Large intestine (tissue), 3 donors: ENCODE results near the gene HSH2D. TPM values are rescaled to one million over a fixed set of nuclear protein-coding genes. Genes with fewer than 3 reads are reported as not detected.

Experiments used
- DNase-seq, 2 donors: peaks; one replicate each; pipeline versions ENCODE4 v3.0.0 to v3.0.0-alpha.2; 2013
- H3K27ac ChIP-seq: one replicate; pipeline ENCODE4 v1.5.1; 2013; ENCODE audit warnings: low read length
- H3K27me3 ChIP-seq: 2 replicates; pipeline ENCODE4 v1.6.1; 2013; ENCODE audit warnings: low read length; ENCODE audit not compliant: control insufficient read depth, insufficient read depth
- H3K36me3 ChIP-seq: 2 replicates; pipeline ENCODE4 v1.6.1; 2013; ENCODE audit warnings: low read length; ENCODE audit not compliant: control insufficient read depth, insufficient read depth
- H3K4me1 ChIP-seq: one replicate; pipeline ENCODE4 v1.6.1; 2013; ENCODE audit warnings: low read length; ENCODE audit not compliant: control insufficient read depth, insufficient read depth
- H3K4me3 ChIP-seq: one replicate; pipeline ENCODE4 v1.5.1; 2013; ENCODE audit warnings: low read length
- H3K9me3 ChIP-seq: one replicate; pipeline ENCODE4 v1.6.1; 2013; ENCODE audit warnings: mild to moderate bottlenecking, low read depth, low read length, moderate library complexity; ENCODE audit not compliant: control insufficient read depth
- WGBS: methylation state at CpG from one replicate; pipeline ENCODE4 v1.1.5; 2013; ENCODE audit warnings: low lambda C conversion rate; ENCODE audit not compliant: insufficient coverage; 5-methylcytosine and 5-hydroxymethylcytosine counted together
- polyA plus RNA-seq: library from polyadenylated mRNA; unstranded; fragments of 120-200 nt; gene quantifications from one replicate; pipeline ENCODE4 v1.2.1, GENCODE V29; 2013

HSH2D gene
- polyA plus RNA-seq, 1 donor = 15.4 TPM

DNA sequence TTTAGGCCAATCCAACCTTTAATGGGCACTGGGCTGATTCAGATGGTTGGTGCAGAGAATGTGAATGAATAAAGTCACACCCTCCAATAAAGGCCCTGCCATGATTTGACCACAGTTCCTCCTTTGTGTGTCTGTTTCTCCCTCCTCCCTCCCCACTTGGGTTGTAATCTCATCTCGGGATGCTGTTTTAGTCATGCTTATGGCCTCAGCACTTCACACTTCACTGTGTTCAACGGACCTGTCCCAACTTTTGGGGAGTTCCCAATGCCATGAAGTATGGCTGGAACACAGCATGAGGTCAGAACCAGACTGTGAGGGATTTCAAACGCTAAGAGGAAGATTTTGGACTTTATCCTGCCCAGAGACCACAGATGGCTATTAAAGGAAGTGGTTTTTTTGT, 37.4 kb upstream of the HSH2D start:
- WGBS = 33% methylated on average over 1 of the region's 3 CpGs
- Histone ChIP-seq H3K9me3 (no peaks in the 10 kb centered on the region), H3K27me3 (no peaks in the 10 kb centered on the region), H3K4me3 (no peak overlapping the region), H3K27ac (no peak overlapping the region), H3K4me1 (peaks cover 5% of the 10 kb centered on the region), H3K36me3 (peaks cover 25% of the 10 kb centered on the region)
- no peak for DNase-seq

- peak; percentile 99 to 100 for DNase-seq
- peak within 1 kb of the TSS; percentile 86 for H3K27ac ChIP-seq
- H3K36me3 ChIP-seq = peaks cover 9% of the 10 kb centered on the region
- no CpG with 5 or more reads among the region's 81 CpGs for WGBS
- H3K9me3 ChIP-seq = no peaks in the 10 kb centered on the region
- H3K27me3 ChIP-seq = no peaks in the 10 kb centered on the region
- H3K4me1 ChIP-seq = peaks cover 43% of the 10 kb centered on the region
- peak within 1 kb of the TSS; percentile 96 for H3K4me3 ChIP-seq
These were observed 32.2 kb upstream of the HSH2D start, which contains the start of gene RAB8A for GRCh38 chr19:16111160-16111908. Gene RAB8A, plus strand, starts transcription at chr19:16111889. Its CDS starts 13 bp downstream, at chr19:16111902.

DNA sequence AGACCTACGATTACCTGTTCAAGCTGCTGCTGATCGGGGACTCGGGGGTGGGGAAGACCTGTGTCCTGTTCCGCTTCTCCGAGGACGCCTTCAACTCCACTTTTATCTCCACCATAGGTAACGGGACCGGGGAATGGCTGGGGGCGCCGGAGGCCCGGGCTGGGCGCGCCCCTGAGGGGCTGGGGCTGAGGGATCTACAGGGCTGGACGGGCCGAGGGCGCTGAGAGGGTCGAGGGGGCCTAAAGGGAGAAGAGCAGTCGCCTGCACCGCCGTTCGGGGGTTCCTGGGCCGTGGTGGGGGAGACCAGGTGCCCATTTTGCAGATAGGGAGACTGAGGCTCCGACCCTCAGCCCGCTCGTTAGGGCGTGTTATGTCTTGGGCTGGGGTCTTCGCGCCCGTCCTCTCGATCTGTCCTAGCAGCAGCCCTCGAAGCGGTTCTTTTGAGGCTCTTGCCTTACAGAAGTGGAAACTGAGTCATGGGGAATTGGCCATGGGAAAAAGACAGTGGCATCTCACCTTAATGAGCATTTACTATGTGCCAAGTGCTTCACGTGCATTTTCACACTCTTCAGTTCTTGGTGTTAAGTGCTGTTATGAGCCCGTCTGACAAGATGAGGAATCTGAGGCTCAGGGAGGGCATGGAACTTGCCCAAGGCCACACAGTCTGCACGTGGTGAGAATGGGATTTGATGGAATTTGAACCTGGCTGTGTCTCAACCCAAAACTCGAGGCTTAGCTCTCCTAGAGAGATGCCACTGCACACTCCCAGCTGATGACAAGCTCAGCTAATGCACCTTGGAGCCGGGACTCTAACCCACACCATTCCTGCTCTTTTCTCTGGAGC, 31.4 kb upstream of the HSH2D start:
- no peaks in the 10 kb centered on the region for H3K9me3 ChIP-seq
- peaks cover 9% of the 10 kb centered on the region for H3K36me3 ChIP-seq
- DNase-seq = peak in 1 of 2 donors; percentile 62
- no CpG with 5 or more reads among the region's 37 CpGs for WGBS
- H3K4me1 ChIP-seq = peaks cover 49% of the 10 kb centered on the region
- peak overlapping the region; percentile 96 for H3K4me3 ChIP-seq
- no peaks in the 10 kb centered on the region for H3K27me3 ChIP-seq
- peak overlapping the region; percentile 86 for H3K27ac ChIP-seq

- Histone ChIP-seq H3K36me3 (peaks cover 14% of the 10 kb centered on the region), H3K27ac (peak overlapping the region; percentile 86), H3K4me1 (peaks cover 55% of the 10 kb centered on the region), H3K4me3 (peak overlapping the region; percentile 96), H3K9me3 (no peaks in the 10 kb centered on the region), H3K27me3 (no peaks in the 10 kb centered on the region)
- no peak for DNase-seq
- 100% methylated on average over 1 of the region's 2 CpGs for WGBS
These were observed 30.7 kb upstream of the HSH2D start for GRCh38 chr19:16112778-16113177.

- peak overlapping the region; percentile 14 for H3K27ac ChIP-seq
- no peak for DNase-seq
- H3K4me1 ChIP-seq = peaks cover 59% of the 10 kb centered on the region
- WGBS = no CpG with 5 or more reads among the region's 3 CpGs
- no peak overlapping the region for H3K4me3 ChIP-seq
- no peaks in the 10 kb centered on the region for H3K27me3 ChIP-seq
- peaks cover 23% of the 10 kb centered on the region for H3K36me3 ChIP-seq
- H3K9me3 ChIP-seq = no peaks in the 10 kb centered on the region
These were observed 29.8 kb upstream of the HSH2D start for GRCh38 chr19:16113727-16114126.

GRCh38 chr19:16115301-16116039, 28.0 kb upstream of the HSH2D start:
- peaks cover 73% of the 10 kb centered on the region for H3K4me1 ChIP-seq

DNA sequence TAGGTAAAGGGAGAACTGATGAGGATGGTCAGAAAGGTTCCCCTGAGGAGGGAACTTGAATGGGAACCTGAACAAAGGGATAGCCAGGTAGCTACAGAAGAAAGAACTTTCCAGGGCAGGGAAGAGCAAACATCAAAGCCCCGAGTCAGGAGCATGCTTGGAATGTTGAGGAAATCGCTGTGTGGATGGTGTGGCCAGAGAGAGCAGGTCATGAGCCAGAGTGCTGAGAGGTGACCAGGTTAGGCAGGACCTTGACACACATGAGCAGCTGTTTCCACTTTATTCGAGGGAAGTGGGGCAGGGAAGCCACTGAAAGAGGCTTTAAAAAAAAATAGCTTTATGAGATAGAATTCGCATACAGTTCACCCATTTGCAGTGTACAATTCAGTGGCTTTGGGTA, 27.4 kb upstream of the HSH2D start:
- H3K4me3 ChIP-seq = no peak overlapping the region
- WGBS = no CpG with 5 or more reads among the region's 4 CpGs
- peak overlapping the region; percentile 93 for H3K27ac ChIP-seq
- H3K27me3 ChIP-seq = no peaks in the 10 kb centered on the region
- H3K9me3 ChIP-seq = no peaks in the 10 kb centered on the region
- peaks cover 71% of the 10 kb centered on the region for H3K4me1 ChIP-seq
- H3K36me3 ChIP-seq = peaks cover 36% of the 10 kb centered on the region
- DNase-seq = no peak

More at GRCh38 chr19:16115301-16116039, 28.0 kb upstream of the HSH2D start:
- no peaks in the 10 kb centered on the region for H3K27me3 ChIP-seq
- H3K36me3 ChIP-seq = peaks cover 32% of the 10 kb centered on the region
- WGBS = no CpG with 5 or more reads among the region's 9 CpGs
- no peaks in the 10 kb centered on the region for H3K9me3 ChIP-seq
- H3K27ac ChIP-seq = peak overlapping the region; percentile 93
- H3K4me3 ChIP-seq = no peak overlapping the region
- peak; percentile 83 to 89 for DNase-seq

DNA sequence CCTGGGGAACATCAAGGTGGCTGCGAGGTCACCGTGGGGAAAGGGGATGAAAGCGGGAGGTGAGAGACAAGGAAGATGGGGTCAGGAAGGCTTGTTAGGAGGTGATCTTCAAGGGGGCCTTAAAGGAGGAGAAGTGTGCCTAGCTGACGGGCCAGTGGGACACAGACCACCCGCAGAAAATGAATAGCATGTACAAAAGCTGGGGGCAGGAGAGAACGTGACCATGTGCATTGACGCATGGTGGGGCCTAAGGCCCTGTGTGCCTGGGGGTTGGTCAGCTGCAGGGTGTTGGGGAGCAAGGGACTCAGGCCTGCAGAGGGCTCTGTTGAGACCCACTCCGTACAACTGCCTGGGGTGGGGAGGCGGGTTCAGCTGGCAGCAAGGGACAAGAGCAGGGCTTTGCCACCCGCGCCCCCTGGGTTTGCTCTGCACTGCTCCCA, 25.9 kb upstream of the HSH2D start:
- H3K4me3 ChIP-seq = no peak overlapping the region
- WGBS = no CpG with 5 or more reads among the region's 11 CpGs
- H3K9me3 ChIP-seq = no peaks in the 10 kb centered on the region
- H3K27me3 ChIP-seq = no peaks in the 10 kb centered on the region
- peak overlapping the region; percentile 23 for H3K27ac ChIP-seq
- peaks cover 51% of the 10 kb centered on the region for H3K36me3 ChIP-seq
- peaks cover 64% of the 10 kb centered on the region for H3K4me1 ChIP-seq
- DNase-seq = no peak

DNA sequence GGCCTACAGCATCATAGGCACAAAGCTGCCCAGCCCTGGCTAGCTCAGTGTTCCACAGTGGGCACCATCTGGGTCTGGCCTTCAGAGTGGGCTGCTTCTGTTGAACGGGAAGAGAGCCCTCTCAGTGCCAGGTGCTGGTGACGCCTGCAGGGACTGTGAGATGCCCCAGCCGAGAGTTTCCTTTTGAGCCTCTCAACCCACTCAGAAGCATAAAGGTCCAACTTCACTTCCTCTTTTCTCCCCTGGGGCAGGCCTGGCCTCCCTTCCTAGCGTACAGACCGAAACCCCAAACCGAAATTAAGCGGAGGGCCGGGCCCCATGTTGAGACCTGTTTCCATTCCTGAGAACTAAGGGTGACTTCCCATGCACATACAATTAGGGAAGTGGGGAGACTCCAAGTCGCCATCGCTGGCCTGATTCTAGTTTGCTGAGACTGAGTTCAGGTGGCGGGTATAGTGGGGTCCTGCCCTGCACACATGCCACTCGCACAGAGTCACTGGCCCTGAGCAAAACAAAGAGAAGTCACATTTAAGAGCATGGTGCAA, 24.9 kb upstream of the HSH2D start:
- Histone ChIP-seq H3K4me3 (no peak overlapping the region), H3K27ac (peak overlapping the region; percentile 89), H3K27me3 (no peaks in the 10 kb centered on the region), H3K4me1 (peaks cover 58% of the 10 kb centered on the region), H3K9me3 (no peaks in the 10 kb centered on the region), H3K36me3 (peaks cover 52% of the 10 kb centered on the region)
- DNase-seq = no peak
- no CpG with 5 or more reads among the region's 12 CpGs for WGBS
